ENCODE results near the gene DOCK4.
"Not testable (repeated sequence)": the region's sequence is repeated elsewhere in the genome, so short reads cannot be mapped to it uniquely, and the experiment has no call there.

DNA sequence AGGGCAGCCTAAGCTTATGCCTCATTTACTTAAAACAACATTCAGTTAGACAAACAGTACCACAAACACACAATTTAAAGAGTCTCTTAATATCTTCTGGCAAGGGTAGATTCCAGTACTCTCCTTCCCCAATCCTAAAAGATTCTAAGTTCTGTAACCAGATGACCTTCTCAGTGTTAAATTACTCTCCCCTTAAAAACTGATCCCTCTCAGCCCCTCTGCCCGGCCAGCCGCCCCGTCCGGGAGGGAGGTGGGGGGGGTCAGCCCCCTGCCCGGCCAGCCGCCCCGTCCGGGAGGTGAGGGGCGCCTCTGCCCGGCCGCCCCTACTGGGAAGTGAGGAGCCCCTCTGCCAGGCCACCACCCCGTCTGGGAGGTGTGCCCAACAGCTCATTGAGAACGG lies 78.2 kb downstream of the DOCK4 start:
- TF ChIP-seq POLR2A, CTCF (IDR thresholded peaks at IDR 0.05): not testable (repeated sequence)
